Caco-2 (cell line): Measurements from ENCODE around the gene PIK3CA. TPM values are rescaled to one million over a fixed set of nuclear protein-coding genes. Genes with fewer than 3 reads are reported as not detected.

Experiments
- BruUV-seq: library from RNA; stranded (reverse); fragments of 400-500 nt; replicated peaks from 2 replicates; lab custom pipeline; 2021; lab: Mats Ljungman, UMichigan
- CTCF ChIA-PET: fragments of 300-600 bp; sonication (Branson Sonifier 250); formaldehyde crosslinking; loops from one replicate; lab custom pipeline; 2022; ENCODE audit warnings: antibody characterized with exemption; lab: Charles Lee
- POLR2A ChIA-PET: fragments of 300-600 bp; sonication (Branson Sonifier 250); formaldehyde crosslinking; loops from one replicate; lab custom pipeline; 2022; ENCODE audit warnings: antibody characterized with exemption; lab: Charles Lee
- DNase-seq, 2 experiments: peaks; one replicate each; pipeline versions ENCODE4 v3.0.0 to v3.0.0-alpha.2; 2020 to 2022
- H3K27me3 ChIP-seq: replicated peaks from 2 replicates; pipeline ENCODE4 v1.6.0; 2011; ENCODE audit warnings: low read length; ENCODE audit not compliant: control insufficient read depth, insufficient read depth
- H3K36me3 ChIP-seq: 2 replicates; pipeline ENCODE4 v1.5.1; 2011; ENCODE audit warnings: low read length; ENCODE audit not compliant: control insufficient read depth, insufficient read depth
- H3K4me1 ChIP-seq: fragments of 250-450 bp; sonication (Bioruptor Pico); 2 replicates; pipeline ENCODE4 v1.5.1; 2020; ENCODE audit warnings: mild to moderate bottlenecking
- H3K4me3 ChIP-seq: 2 replicates; pipeline ENCODE4 v1.5.1; 2011; ENCODE audit warnings: low read depth, mild to moderate bottlenecking, control low read depth, low read length
- H3K9me3 ChIP-seq: fragments of 250-450 bp; sonication (Bioruptor Pico); 2 replicates; pipeline ENCODE4 v1.5.1; 2020; ENCODE audit warnings: mild to moderate bottlenecking, moderate library complexity
- H3K27ac Mint-ChIP-seq: one replicate; pipeline ENCODE4 v1.8.0; 2022; ENCODE audit warnings: mixed read lengths; ENCODE audit not compliant: unreplicated experiment
- H3K27me3 Mint-ChIP-seq: one replicate; pipeline ENCODE4 v1.8.0; 2022; ENCODE audit warnings: mixed read lengths; ENCODE audit not compliant: insufficient read depth, unreplicated experiment
- H3K36me3 Mint-ChIP-seq: one replicate; pipeline ENCODE4 v1.8.0; 2022; ENCODE audit warnings: mild to moderate bottlenecking, mixed read lengths; ENCODE audit not compliant: insufficient read depth, unreplicated experiment
- H3K4me1 Mint-ChIP-seq: one replicate; pipeline ENCODE4 v1.8.0; 2022; ENCODE audit warnings: low read depth, mixed read lengths; ENCODE audit not compliant: unreplicated experiment
- H3K4me3 Mint-ChIP-seq: one replicate; pipeline ENCODE4 v1.8.0; 2022; ENCODE audit warnings: mild to moderate bottlenecking, moderate library complexity, mixed read lengths; ENCODE audit not compliant: unreplicated experiment
- H3K9me3 Mint-ChIP-seq: one replicate; pipeline ENCODE4 v1.8.0; 2022; ENCODE audit warnings: mixed read lengths; ENCODE audit not compliant: unreplicated experiment
- intact Hi-C: fragments of 100-400 bp; cut with micrococcal nuclease; formaldehyde crosslinking; loops from one replicate; pipeline ENCODE4 v1.10.0; 2022; ENCODE audit not compliant: unreplicated experiment
- total RNA-seq: library from RNA; stranded (reverse); gene quantifications from 2 replicates; pipeline ENCODE4 v1.2.3, GENCODE V29; 2022
- TF ChIP-seq, protein P1 (sequence below), 2 experiments: fragments of 200-600 bp in 1 of 2; IDR thresholded peaks; 1 replicate in 1 of 2; 2 replicates in 1 of 2; pipeline versions ENCODE4 v1.5.1 to v1.8.0; 2011 to 2022; ENCODE audit warnings: antibody characterized with exemption in 1 of 2, control low read depth in 1 of 2, inconsistent platforms in 1 of 2, low read depth in 1 of 2, low read length in 1 of 2, mild to moderate bottlenecking in 1 of 2, moderate library complexity in 1 of 2; ENCODE audit not compliant: insufficient read depth in 1 of 2, severe bottlenecking in 1 of 2, unreplicated experiment in 1 of 2

PIK3CA gene
- total RNA-seq, 1 experiment from 2014 or later = 10.6 TPM

DNA sequence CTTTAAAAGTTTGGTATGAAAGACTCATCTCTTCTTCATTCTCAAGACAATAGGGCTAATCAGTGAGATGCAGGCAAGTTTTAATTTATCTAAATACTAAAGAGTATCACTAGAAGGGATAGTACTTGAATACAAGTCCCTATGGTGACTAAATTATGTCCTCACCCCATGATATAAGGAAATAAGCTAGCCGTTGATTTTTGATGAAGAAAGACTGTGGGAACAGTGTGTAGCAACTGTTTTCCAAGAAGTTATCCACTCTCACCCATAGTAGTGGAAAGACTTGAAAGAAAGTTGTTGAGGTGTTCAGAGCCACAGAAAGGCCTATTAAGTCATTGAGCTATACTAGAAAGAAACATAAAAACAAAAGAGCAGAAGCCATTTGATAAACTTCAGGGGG lies 36.7 kb downstream of the PIK3CA start:
- Histone ChIP-seq H3K4me1 (no peaks in the 10 kb centered on the region), H3K4me3 (no peak overlapping the region), H3K27me3 (no peaks in the 10 kb centered on the region), H3K9me3 (no peaks in the 10 kb centered on the region), H3K36me3 (no peaks in the 10 kb centered on the region)
- ChIA-PET CTCF (no interaction called here), POLR2A (no interaction called here)
- no peak for DNase-seq
- no peaks in the 10 kb centered on the region for H3K27me3 Mint-ChIP-seq
- TF ChIP-seq, protein P1, sequence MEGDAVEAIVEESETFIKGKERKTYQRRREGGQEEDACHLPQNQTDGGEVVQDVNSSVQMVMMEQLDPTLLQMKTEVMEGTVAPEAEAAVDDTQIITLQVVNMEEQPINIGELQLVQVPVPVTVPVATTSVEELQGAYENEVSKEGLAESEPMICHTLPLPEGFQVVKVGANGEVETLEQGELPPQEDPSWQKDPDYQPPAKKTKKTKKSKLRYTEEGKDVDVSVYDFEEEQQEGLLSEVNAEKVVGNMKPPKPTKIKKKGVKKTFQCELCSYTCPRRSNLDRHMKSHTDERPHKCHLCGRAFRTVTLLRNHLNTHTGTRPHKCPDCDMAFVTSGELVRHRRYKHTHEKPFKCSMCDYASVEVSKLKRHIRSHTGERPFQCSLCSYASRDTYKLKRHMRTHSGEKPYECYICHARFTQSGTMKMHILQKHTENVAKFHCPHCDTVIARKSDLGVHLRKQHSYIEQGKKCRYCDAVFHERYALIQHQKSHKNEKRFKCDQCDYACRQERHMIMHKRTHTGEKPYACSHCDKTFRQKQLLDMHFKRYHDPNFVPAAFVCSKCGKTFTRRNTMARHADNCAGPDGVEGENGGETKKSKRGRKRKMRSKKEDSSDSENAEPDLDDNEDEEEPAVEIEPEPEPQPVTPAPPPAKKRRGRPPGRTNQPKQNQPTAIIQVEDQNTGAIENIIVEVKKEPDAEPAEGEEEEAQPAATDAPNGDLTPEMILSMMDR (IDR thresholded peaks at IDR 0.05; ENCODE audit: insufficient read depth in 1 of 2, low read depth in 1 of 2, low read length in 1 of 2, severe bottlenecking in 1 of 2, unreplicated experiment in 1 of 2) = no peak
- intact Hi-C loops = no loop called here
- no peaks in the 10 kb centered on the region for H3K9me3 Mint-ChIP-seq
- BruUV-seq = no TSS peak
- no peak overlapping the region for H3K4me3 Mint-ChIP-seq
- H3K4me1 Mint-ChIP-seq = no peaks in the 10 kb centered on the region
- no peaks in the 10 kb centered on the region for H3K36me3 Mint-ChIP-seq
- no peak overlapping the region for H3K27ac Mint-ChIP-seq

DNA sequence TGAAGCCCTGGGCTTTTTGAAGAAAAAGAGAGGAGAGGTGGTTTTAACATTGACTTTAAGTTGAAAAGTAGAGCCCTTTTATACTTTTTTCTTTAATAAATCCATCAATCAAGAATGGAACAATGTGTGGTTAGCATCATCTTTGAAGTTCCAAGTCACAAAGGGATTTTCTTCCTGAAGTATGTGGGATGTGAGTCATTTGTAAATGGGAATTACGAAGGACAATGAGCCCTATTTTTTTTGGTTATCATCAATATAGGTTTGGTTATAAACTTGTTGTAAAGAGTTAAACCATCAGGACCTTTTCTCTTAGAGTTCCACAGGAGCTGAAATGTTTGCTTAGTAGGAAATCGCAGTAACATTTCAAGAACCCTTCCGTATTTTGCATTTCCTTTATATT lies 38.3 kb downstream of the PIK3CA start:
- Mint-ChIP-seq H3K4me3 (no peak overlapping the region), H3K27ac (no peak overlapping the region), H3K27me3 (no peaks in the 10 kb centered on the region), H3K36me3 (no peaks in the 10 kb centered on the region), H3K9me3 (no peaks in the 10 kb centered on the region), H3K4me1 (peaks cover 7% of the 10 kb centered on the region)
- BruUV-seq = no TSS peak
- TF ChIP-seq, protein P1 (IDR thresholded peaks at IDR 0.05; ENCODE audit: insufficient read depth in 1 of 2, low read depth in 1 of 2, low read length in 1 of 2, severe bottlenecking in 1 of 2, unreplicated experiment in 1 of 2) = no peak
- H3K4me1 ChIP-seq = no peaks in the 10 kb centered on the region
- intact Hi-C loops = no loop called here
- no peak overlapping the region for H3K4me3 ChIP-seq
- H3K27me3 ChIP-seq = no peaks in the 10 kb centered on the region
- ChIA-PET CTCF (no interaction called here), POLR2A (no interaction called here)
- no peaks in the 10 kb centered on the region for H3K36me3 ChIP-seq
- no peaks in the 10 kb centered on the region for H3K9me3 ChIP-seq
- DNase-seq = no peak

DNA sequence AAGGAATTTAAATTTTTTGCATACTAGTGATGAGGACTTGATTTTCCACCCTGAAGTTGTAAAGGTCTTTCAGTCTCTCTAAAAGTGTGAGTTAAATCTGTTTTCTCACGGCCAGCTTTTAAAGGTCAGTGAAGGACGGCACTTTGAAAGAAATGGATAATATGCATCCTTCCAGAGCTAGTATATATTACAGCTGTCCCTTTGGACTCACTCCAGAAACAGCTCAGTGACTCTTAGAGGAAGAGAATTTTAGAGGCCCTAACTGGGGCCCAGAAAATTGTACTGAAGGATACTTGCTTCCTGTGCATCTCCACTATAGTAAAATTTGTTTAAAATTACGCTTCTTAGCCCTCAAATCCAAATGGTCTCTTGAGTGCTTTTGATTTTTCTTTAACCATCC lies 41.6 kb downstream of the PIK3CA start:
- ChIA-PET POLR2A (no interaction called here), CTCF (no interaction called here)
- Histone ChIP-seq H3K27me3 (no peaks in the 10 kb centered on the region), H3K36me3 (no peaks in the 10 kb centered on the region), H3K4me3 (no peak overlapping the region), H3K9me3 (no peaks in the 10 kb centered on the region), H3K4me1 (peaks cover 7% of the 10 kb centered on the region)
- DNase-seq = no peak
- H3K4me1 Mint-ChIP-seq = peaks cover 13% of the 10 kb centered on the region
- H3K27ac Mint-ChIP-seq = no peak overlapping the region
- intact Hi-C loops = no loop called here
- H3K4me3 Mint-ChIP-seq = no peak overlapping the region
- no peaks in the 10 kb centered on the region for H3K9me3 Mint-ChIP-seq
- no peaks in the 10 kb centered on the region for H3K27me3 Mint-ChIP-seq
- TF ChIP-seq, protein P1 (IDR thresholded peaks at IDR 0.05; ENCODE audit: insufficient read depth in 1 of 2, low read depth in 1 of 2, low read length in 1 of 2, severe bottlenecking in 1 of 2, unreplicated experiment in 1 of 2) = no peak
- BruUV-seq = no TSS peak
- H3K36me3 Mint-ChIP-seq = no peaks in the 10 kb centered on the region
